Lower leg skin (tissue), 3 donors: ENCODE results near the gene STXBP6.

Source experiments
- CTCF ChIP-seq, 3 donors: fragments of 450-650 bp; IDR thresholded peaks; one replicate each; pipeline ENCODE4 v1.5.1; 2016; ENCODE audit warnings: antibody characterized with exemption in 3 of 3, mild to moderate bottlenecking in 3 of 3, moderate library complexity in 2 of 3
- POLR2A ChIP-seq, 2 donors: fragments of 450-650 bp; IDR thresholded peaks; one replicate each; pipeline ENCODE4 v1.6.1; 2016 to 2017; ENCODE audit warnings: antibody characterized with exemption in 2 of 2, mild to moderate bottlenecking in 1 of 2, moderate library complexity in 1 of 2

GRCh38 chr14:25067600-25067999, 17.7 kb upstream of the STXBP6 start:
- TF ChIP-seq CTCF (IDR thresholded peaks at IDR 0.05) (no peak), POLR2A (IDR thresholded peaks at IDR 0.05) (no peak)
